Activated naive CD8-positive, alpha-beta T cell treated with anti-CD3 and anti-CD28 coated beads, Interleukin-2, amount 50 U/mL, for 24 hours (primary cell): ENCODE data around the gene GSTK1.
"Not testable (repeated sequence)": the region's sequence is repeated elsewhere in the genome, so short reads cannot be mapped to it uniquely, and the experiment has no call there.

Experiments used
- ATAC-seq: fragments of 150-1000 bp; cut with Tn5 transposase; one replicate; pipeline ENCODE4 v1.10.0; 2021
- DNase-seq: peaks from one replicate; pipeline ENCODE4 v3.0.0; 2021
- H3K27ac Mint-ChIP-seq: one replicate; pipeline ENCODE4 v1.8.0; 2021; ENCODE audit warnings: mild to moderate bottlenecking, mixed read lengths
- H3K27me3 Mint-ChIP-seq: one replicate; pipeline ENCODE4 v1.8.0; 2021; ENCODE audit warnings: mixed read lengths
- H3K36me3 Mint-ChIP-seq: one replicate; pipeline ENCODE4 v1.8.0; 2021; ENCODE audit warnings: low read depth, mixed read lengths
- H3K4me1 Mint-ChIP-seq: one replicate; pipeline ENCODE4 v1.8.0; 2021; ENCODE audit warnings: mixed read lengths
- H3K4me3 Mint-ChIP-seq: one replicate; pipeline ENCODE4 v1.8.0; 2021; ENCODE audit warnings: mild to moderate bottlenecking, moderate library complexity, mixed read lengths
- H3K9me3 Mint-ChIP-seq: one replicate; pipeline ENCODE4 v1.8.0; 2021; ENCODE audit warnings: mixed read lengths

GSTK1 gene

GRCh38 chr7:143288836-143289235 is 25.6 kb downstream of the GSTK1 start:
- H3K27me3 Mint-ChIP-seq, result no peaks in the 10 kb centered on the region
- peak overlapping the region; percentile 98 for H3K4me3 Mint-ChIP-seq
- H3K9me3 Mint-ChIP-seq, result peaks cover 5% of the 10 kb centered on the region
- H3K27ac Mint-ChIP-seq, result peak overlapping the region; percentile 96
- H3K4me1 Mint-ChIP-seq, result peaks cover 57% of the 10 kb centered on the region
- DNase-seq (no peak), ATAC-seq (no peak)
- H3K36me3 Mint-ChIP-seq, result peaks cover 44% of the 10 kb centered on the region

DNA sequence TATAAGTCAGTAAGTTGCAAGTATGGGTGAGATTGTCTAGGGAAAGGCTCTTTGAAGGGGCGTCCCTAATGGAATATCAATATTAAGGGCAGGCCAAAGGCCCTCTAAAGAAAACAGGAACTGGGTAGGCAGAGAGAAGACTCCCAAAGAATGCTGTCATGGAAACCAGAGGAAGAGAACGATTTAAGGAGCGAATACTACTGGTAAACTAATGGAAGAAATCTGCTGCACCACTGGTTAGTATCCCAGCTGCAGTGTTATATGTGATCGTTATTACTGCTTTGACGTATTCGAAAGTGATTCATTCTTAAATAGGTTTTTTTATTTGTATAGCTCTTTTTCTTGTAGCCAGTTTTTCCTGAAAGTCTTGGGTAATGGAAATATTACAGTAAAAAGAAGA is 26.2 kb downstream of the GSTK1 start:
- H3K4me3 Mint-ChIP-seq, result peak overlapping the region; percentile 98
- H3K27me3 Mint-ChIP-seq, result no peaks in the 10 kb centered on the region
- H3K9me3 Mint-ChIP-seq, result peaks cover 5% of the 10 kb centered on the region
- ATAC-seq (no peak), DNase-seq (no peak)
- peak overlapping the region; percentile 96 for H3K27ac Mint-ChIP-seq
- peaks cover 50% of the 10 kb centered on the region for H3K36me3 Mint-ChIP-seq
- peaks cover 57% of the 10 kb centered on the region for H3K4me1 Mint-ChIP-seq

DNA sequence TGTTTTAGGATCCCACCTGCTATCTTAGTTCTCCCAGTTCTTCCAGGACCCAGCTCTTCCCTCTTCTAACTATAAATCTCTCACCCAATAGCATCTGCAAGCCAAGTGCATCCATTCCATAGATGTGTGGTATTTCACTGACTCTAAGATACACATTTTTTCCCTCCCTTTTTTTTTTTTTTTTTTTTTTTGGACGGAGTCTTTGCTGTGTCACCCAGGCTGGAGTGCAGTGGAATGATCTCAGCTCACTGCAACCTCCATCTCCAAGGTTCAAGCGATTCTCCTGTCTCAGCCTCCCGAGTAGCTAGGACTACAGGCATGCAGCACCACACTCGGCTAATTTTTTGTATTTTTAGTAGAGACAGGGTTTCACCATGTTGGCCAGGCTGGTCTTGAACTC is 26.6 kb downstream of the GSTK1 start:
- not testable (repeated sequence) for H3K9me3 Mint-ChIP-seq, ATAC-seq, DNase-seq, H3K27me3 Mint-ChIP-seq
- peak overlapping the region; percentile 98 for H3K4me3 Mint-ChIP-seq
- H3K36me3 Mint-ChIP-seq, result peaks cover 55% of the 10 kb centered on the region
- peak overlapping the region; percentile 96 for H3K27ac Mint-ChIP-seq
- H3K4me1 Mint-ChIP-seq, result peaks cover 61% of the 10 kb centered on the region

DNA sequence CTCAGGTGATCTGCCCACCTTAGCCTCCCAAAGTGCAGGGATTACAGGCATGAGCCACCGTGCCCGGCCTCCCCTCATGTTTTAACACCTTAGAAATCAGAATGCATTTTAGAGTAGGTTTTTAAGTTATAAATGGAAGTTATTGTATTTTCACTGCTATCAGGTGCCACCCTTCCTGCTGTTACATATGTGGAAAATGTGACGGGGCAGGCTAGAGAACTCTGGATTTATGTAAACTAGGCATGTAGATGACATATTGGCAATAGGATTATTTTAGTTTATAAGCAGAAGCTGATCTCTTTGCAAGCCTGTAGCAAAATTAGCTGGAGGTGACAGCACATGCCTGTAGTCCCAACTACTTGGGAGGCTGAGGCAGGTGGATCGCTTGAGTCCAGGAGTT is 27.1 kb downstream of the GSTK1 start:
- H3K27me3 Mint-ChIP-seq, result no peaks in the 10 kb centered on the region
- H3K36me3 Mint-ChIP-seq, result peaks cover 59% of the 10 kb centered on the region
- ATAC-seq (no peak), DNase-seq (no peak)
- H3K27ac Mint-ChIP-seq, result no peak overlapping the region
- peaks cover 65% of the 10 kb centered on the region for H3K4me1 Mint-ChIP-seq
- H3K4me3 Mint-ChIP-seq, result peak overlapping the region; percentile 98
- H3K9me3 Mint-ChIP-seq, result peaks cover 5% of the 10 kb centered on the region

GRCh38 chr7:143292876-143293275 is 29.6 kb downstream of the GSTK1 start:
- Mint-ChIP-seq H3K27me3 (no peaks in the 10 kb centered on the region), H3K9me3 (peaks cover 2% of the 10 kb centered on the region), H3K27ac (no peak overlapping the region), H3K4me1 (peaks cover 68% of the 10 kb centered on the region), H3K36me3 (peaks cover 77% of the 10 kb centered on the region), H3K4me3 (no peak overlapping the region)
- ATAC-seq, result no peak
- no peak for DNase-seq

DNA sequence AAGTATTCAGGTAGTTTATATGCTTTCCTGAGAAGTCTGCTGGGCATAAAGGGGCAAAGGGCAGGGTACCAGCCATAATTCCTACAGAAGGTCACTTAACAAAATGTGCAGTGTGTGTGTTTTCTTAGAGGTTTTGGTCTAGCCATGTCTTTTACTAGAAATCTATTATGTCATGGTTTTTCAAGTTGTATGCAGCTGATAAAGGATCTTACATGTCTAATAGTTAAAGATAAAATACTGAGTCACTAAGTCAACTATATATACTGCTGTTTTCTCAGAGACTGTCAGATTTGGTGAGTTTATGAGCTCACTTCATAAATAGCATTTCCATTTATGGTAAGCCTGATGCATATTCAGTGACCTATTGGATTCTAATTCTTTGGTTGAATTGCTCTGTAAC is 32.6 kb downstream of the GSTK1 start:
- Mint-ChIP-seq H3K4me1 (peaks cover 48% of the 10 kb centered on the region), H3K4me3 (no peak overlapping the region)

GRCh38 chr7:143296686-143297085 is 33.4 kb downstream of the GSTK1 start:
- Mint-ChIP-seq H3K9me3 (no peaks in the 10 kb centered on the region), H3K27me3 (no peaks in the 10 kb centered on the region), H3K4me3 (no peak overlapping the region), H3K4me1 (peaks cover 41% of the 10 kb centered on the region), H3K36me3 (peaks cover 80% of the 10 kb centered on the region), H3K27ac (peak overlapping the region; percentile 11)
- DNase-seq, result no peak
- ATAC-seq, result no peak

More for the DNA sequence above, 32.6 kb downstream of the GSTK1 start:
- no peak for DNase-seq
- no peaks in the 10 kb centered on the region for H3K9me3 Mint-ChIP-seq
- no peak for ATAC-seq
- H3K36me3 Mint-ChIP-seq, result peaks cover 80% of the 10 kb centered on the region
- no peaks in the 10 kb centered on the region for H3K27me3 Mint-ChIP-seq
- H3K27ac Mint-ChIP-seq, result peak overlapping the region; percentile 11

DNA sequence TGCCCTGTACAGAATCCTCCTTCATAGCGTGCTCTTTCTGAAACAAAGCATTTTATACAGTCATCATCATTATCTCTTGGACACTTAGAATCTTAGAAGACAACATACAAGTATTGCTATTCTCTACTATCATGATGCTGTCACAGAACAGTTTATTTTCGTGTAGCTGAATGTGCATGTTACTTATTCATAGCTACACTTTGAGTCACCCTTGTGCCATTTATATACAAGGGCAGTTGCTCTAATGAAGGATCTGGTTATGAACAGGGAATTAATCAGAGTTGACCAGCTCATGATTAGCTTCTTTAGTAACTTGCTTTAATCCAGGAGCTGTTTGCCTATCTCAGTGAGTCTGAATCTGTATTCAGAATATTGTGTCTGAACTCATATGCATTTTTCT is 36.1 kb downstream of the GSTK1 start:
- no peaks in the 10 kb centered on the region for H3K9me3 Mint-ChIP-seq
- H3K4me3 Mint-ChIP-seq, result no peak overlapping the region
- H3K36me3 Mint-ChIP-seq, result peaks cover 79% of the 10 kb centered on the region
- no peak for ATAC-seq
- DNase-seq, result no peak
- H3K27ac Mint-ChIP-seq, result no peak overlapping the region
- peaks cover 23% of the 10 kb centered on the region for H3K4me1 Mint-ChIP-seq
- no peaks in the 10 kb centered on the region for H3K27me3 Mint-ChIP-seq

- Mint-ChIP-seq H3K9me3 (no peaks in the 10 kb centered on the region), H3K27me3 (no peaks in the 10 kb centered on the region), H3K27ac (no peak overlapping the region), H3K4me3 (no peak overlapping the region), H3K36me3 (peaks cover 79% of the 10 kb centered on the region), H3K4me1 (peaks cover 21% of the 10 kb centered on the region)
- ATAC-seq, result peak; percentile 79
- DNase-seq, result peak; percentile 58
These were observed 36.6 kb downstream of the GSTK1 start for GRCh38 chr7:143299840-143300239.

DNA sequence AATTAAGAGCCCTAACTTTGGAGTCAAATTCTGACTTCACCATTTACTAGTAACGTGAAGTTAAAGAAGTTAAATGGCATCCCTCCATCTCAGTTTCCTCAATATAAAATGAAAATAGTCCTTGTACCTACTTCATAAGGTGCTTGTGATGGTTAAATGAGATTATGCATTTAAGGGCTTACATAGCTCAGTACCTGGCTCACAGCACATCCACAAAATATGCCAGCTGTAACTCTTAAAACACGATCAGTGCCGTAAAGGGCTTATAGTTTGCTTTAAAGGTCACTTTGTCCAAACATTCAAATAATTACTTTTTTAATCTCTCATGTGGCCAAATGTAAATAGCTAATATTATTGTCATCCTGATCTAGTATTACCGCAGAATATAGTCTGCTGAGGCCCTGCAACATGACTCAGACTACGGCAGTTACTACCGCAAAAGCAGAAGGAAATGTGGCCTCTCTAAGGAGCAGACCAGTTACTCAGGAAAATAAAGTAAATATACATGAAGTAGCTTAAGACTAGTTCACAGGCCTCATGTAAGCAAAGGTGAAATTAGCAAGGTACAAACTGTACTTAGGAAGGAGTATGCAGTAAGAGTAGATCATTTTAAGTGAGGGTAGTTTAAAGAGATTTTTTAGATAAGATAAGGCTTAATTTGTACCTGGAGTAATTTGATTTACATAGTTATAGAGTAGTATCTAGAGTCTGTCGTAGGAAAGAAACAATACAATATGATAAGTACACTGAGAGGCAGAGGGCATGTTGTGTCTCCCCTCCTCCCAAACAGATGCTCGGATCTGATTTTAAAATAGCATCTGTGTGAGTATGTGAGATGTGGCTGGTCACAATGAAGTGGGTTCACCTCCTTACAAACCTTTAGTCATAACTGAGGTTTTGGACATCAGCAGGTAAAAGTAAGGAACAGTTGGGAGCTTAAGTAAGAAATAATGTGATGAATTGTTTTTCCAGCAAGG is 38.0 kb downstream of the GSTK1 start:
- H3K36me3 Mint-ChIP-seq, result peaks cover 78% of the 10 kb centered on the region
- peaks cover 18% of the 10 kb centered on the region for H3K4me1 Mint-ChIP-seq
- no peaks in the 10 kb centered on the region for H3K9me3 Mint-ChIP-seq
- ATAC-seq (no peak), DNase-seq (no peak)
- H3K4me3 Mint-ChIP-seq, result no peak overlapping the region
- peak overlapping the region; percentile 12 for H3K27ac Mint-ChIP-seq
- H3K27me3 Mint-ChIP-seq, result no peaks in the 10 kb centered on the region

DNA sequence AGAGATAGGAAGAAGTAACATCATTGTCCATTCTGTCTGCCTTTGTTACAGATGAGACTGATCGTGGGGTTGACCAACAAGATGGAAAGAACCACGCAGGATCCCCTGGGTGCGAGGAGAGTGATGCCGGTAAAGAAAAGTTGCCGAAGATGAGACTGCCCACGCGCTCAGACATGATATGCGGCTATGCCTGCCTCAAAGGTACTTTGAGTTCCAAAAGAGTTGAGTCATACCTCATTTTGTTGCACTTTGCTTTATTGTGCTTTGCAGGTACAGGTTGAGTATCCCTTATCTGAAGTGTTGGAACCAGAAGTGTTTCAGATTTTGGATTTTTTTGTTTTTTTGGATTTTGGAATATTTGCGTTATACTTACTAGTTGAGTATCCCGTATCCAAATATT is 40.5 kb downstream of the GSTK1 start:
- Mint-ChIP-seq H3K4me1 (peaks cover 20% of the 10 kb centered on the region), H3K27me3 (no peaks in the 10 kb centered on the region)

DNA sequence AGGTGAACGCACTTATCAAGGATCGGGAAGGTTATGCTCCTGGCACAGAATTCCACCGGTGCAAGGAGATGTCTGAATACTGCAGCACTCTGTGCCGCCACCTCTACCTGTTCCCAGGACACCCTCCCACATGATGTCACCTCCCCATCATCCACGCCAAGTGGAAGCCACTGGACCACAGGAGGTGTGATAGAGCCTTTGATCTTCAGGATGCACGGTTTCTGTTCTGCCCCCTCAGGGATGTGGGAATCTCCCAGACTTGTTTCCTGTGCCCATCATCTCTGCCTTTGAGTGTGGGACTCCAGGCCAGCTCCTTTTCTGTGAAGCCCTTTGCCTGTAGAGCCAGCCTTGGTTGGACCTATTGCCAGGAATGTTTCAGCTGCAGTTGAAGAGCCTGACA is 41.7 kb downstream of the GSTK1 start:
- Mint-ChIP-seq H3K4me3 (no peak overlapping the region), H3K4me1 (peaks cover 23% of the 10 kb centered on the region), H3K36me3 (peaks cover 85% of the 10 kb centered on the region), H3K9me3 (no peaks in the 10 kb centered on the region), H3K27ac (no peak overlapping the region), H3K27me3 (no peaks in the 10 kb centered on the region)
- ATAC-seq (no peak), DNase-seq (no peak)

More for the DNA sequence above, 40.5 kb downstream of the GSTK1 start:
- H3K36me3 Mint-ChIP-seq, result peaks cover 78% of the 10 kb centered on the region
- ATAC-seq (no peak), DNase-seq (no peak)
- no peak overlapping the region for H3K4me3 Mint-ChIP-seq
- H3K27ac Mint-ChIP-seq, result no peak overlapping the region
- H3K9me3 Mint-ChIP-seq, result no peaks in the 10 kb centered on the region

GRCh38 chr7:143305423-143306070 is 42.3 kb downstream of the GSTK1 start:
- H3K27me3 Mint-ChIP-seq, result no peaks in the 10 kb centered on the region
- DNase-seq (peak; percentile 77), ATAC-seq (peak; percentile 51)
- no peaks in the 10 kb centered on the region for H3K9me3 Mint-ChIP-seq
- H3K36me3 Mint-ChIP-seq, result peaks cover 80% of the 10 kb centered on the region
- peaks cover 29% of the 10 kb centered on the region for H3K4me1 Mint-ChIP-seq
- peak overlapping the region; percentile 15 for H3K27ac Mint-ChIP-seq
- H3K4me3 Mint-ChIP-seq, result no peak overlapping the region

DNA sequence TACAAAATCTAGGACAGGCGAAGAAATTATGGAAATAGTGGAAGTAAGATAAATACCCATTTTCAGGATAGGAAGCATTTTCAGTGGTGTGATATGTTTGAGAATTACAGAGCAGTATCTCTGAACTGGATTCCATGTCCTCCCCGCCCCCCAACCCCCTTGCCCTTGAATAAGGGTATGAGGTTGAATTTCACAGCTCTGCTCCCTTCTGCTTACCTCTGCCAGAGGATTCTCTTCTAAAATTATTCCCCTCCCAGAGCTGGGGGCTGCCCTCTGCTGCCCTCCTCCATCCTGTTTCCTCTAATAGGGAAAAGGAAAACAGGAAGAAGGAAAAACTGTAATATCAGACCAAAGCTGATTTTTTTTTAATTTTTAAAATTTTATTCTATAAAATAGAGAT is 45.4 kb downstream of the GSTK1 start:
- Mint-ChIP-seq H3K27ac (peak overlapping the region; percentile 10), H3K4me1 (peaks cover 38% of the 10 kb centered on the region), H3K36me3 (peaks cover 56% of the 10 kb centered on the region), H3K4me3 (peak overlapping the region; percentile 9), H3K9me3 (no peaks in the 10 kb centered on the region), H3K27me3 (no peaks in the 10 kb centered on the region)
- no peak for ATAC-seq
- DNase-seq, result no peak

- ATAC-seq (no peak), DNase-seq (no peak)
- H3K27ac Mint-ChIP-seq, result no peak overlapping the region
- no peak overlapping the region for H3K4me3 Mint-ChIP-seq
- H3K27me3 Mint-ChIP-seq, result no peaks in the 10 kb centered on the region
- peaks cover 18% of the 10 kb centered on the region for H3K4me1 Mint-ChIP-seq
- no peaks in the 10 kb centered on the region for H3K9me3 Mint-ChIP-seq
- peaks cover 9% of the 10 kb centered on the region for H3K36me3 Mint-ChIP-seq
These were observed 50.9 kb downstream of the GSTK1 start for GRCh38 chr7:143314127-143314526.
